GM21447 (cell line): ENCODE data around the gene ING4.

Experiments used
- ATAC-seq: cut with Tn5 transposase; IDR thresholded peaks from one replicate; pipeline ENCODE4 v1.9.1; 2021; ENCODE audit not compliant: unreplicated experiment

ING4 gene

DNA sequence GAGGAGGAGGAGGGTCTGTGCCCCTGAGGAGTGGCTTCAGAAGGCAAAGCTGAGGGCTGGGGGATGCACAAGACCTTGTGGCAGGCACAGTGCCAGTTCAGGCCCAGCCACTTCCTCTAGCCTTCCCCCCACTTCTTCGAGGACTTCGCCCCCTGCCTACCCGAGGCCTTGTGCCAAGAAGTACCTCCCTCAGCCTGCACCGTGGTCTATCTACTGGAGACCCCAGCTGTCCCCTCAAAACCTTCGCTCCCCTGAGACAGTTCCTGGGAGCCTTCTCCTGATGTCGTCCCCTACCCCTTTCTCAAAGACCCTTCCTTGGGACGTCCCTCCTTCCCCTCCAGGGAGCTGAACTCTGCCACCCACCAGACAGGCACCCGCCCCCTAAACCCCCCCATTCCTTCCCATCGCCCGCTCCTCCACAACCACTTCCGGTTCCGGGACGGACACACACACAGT, 25.7 kb upstream of the ING4 start:
- peak; percentile 11 for ATAC-seq

DNA sequence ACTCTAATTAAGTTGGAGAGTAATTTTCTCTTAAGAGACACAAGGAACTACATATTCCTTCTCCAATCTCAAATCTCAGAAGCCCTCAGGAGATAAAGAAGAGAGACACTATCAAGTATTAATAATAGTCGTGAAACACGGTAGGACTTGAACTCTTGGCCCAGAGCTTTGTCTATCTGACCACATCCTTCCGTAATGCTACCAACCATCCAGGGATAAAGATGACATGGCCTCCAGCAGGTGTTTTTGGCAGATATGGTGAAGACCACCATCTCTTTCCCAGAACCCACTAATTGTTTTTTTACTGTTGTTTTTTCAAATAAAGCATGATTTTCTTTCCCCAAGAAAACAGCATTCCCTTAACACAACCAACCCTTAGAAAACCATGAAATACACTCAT, 22.9 kb upstream of the ING4 start:
- ATAC-seq, result no peak

DNA sequence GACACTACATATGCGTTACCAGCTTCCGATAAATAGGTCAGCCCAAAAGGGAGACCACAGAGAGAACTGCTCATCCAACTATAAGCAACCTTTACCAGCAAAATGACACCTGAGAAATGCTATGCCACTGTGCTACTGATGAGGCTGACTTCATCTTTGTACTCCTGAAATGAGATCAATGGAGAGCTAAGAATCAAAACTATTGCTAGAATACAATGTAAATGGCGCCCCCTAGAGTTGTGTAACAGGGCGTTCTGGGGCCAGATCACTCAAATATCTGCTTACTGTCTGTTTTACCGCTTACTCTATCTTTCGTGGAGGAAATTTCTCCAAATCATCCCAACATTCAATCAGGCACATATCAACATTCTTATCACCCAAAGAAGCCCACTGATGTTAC, 21.7 kb upstream of the ING4 start:
- no peak for ATAC-seq

DNA sequence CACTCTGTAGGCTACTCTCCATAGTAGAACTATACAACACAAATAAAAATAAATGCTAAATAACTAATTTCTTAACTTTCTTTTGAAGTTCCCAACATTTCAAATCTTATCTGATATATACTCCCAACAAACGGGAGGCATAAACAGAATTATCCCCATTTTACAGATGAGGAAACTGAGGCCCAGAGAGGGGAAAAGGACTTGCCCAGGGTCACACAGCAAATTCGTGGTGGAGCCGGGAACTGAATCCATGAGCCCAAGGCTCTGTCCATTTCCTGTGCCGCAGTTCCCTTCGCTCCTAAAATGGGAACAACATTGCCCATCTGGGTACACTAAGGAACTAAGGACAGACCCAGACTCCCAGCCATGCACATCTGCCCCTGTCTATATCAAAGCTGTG, 14.0 kb upstream of the ING4 start:
- no peak for ATAC-seq

DNA sequence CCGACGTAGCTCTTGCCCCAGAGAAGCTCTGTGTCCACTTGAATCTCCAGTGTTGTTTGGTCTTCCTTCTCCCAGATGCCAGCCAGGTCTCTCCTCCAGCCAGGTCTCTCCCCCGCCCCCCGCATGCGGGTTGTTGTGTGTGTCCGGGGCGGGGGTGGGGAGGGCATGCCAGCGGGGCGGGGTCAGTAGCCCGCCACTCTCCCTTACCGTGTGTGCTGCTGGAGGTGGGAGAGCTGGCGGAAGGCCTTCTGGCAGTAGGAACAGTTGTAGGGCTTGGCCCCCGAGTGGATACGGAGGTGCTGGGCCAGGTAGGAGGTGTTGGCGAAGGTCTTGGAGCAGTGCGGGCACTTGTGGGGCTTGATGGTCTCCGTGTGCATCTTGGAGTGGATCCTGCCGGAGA, 9.2 kb upstream of the ING4 start:
- no peak for ATAC-seq

DNA sequence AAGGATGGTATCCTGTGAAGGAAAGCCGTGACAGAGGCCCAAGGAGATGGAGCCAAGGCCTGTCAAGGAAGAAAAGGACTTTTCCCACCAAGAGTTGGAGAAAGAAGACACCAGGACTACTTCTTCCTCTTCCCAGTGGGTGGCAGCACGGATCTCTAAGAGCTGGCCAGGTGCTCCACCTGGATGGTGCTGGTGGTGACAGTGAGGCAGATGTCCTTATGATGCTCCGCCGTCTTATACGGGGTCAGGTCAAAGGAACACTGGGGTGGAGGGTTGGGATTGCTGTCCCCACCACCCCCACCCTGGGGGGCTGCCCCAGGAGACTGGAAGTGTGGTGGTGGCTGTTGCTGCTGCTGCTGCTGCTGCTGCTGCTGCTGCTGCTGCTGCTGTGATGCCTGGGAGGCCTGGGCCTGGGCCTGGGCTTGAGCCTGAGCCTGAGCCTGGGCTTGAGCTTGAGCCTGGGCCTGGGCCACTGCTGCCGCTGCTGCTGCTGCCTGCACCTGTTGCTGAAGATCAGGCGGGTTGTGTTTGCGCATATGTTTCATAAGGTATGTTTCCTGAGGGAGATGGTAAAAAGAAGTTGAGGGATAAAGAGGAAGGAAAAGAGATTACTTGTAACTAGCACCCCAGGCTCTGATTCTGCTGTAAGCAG, 4.8 kb upstream of the ING4 start:
- ATAC-seq, result no peak

DNA sequence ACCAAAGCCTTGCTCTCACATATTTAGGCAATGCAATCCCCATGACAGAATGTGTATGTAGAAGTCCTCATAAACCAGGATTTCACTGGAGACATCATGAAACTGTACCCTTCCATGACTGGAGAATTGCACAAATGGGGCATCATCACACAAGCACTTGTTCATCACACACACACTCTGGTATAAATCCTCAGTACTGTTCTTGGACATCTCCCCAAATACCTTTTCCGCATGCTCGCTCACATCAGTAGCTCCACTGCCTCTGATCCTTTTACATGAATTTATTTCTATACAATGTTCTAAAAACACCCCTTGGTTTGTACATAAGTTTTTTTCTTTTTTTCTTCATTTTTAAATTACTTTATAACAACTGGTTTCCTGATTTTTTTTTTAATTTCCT, 3.3 kb upstream of the ING4 start:
- no peak for ATAC-seq

DNA sequence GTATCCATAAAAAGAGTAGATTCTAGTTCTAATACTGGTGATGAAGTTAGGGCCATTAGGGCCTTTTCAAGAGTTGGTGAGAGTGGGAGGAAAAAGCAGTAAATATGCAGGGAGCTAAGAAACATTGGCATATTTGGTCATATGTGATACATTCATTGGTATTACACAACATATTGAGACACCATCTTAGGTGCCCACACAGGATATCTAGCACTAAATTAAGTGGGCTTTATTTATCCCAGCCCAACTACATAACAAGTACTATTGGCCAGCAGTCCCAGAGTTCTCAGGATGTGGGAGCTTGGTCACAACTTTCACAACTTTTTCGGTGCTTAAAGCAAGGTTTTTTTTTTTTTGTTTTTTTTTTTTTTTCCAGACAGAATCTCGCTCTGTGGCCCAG, 2.0 kb upstream of the ING4 start:
- no peak for ATAC-seq

DNA sequence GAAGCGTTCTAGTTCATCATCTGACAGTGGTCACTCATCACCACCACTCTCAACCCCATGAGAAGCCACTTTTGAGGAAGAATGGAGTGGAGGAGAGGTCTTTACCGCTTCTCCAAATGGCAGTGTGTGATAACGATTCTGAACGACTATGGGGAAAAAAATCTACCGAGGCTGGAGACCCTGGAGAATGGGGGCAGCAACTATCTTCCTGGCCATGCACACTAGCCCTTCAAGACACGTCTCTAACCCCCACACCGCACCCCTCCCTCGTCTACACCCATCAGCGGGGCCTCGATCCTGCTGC, 365 bp downstream of the ING4 start:
- peak; percentile 28 for ATAC-seq

DNA sequence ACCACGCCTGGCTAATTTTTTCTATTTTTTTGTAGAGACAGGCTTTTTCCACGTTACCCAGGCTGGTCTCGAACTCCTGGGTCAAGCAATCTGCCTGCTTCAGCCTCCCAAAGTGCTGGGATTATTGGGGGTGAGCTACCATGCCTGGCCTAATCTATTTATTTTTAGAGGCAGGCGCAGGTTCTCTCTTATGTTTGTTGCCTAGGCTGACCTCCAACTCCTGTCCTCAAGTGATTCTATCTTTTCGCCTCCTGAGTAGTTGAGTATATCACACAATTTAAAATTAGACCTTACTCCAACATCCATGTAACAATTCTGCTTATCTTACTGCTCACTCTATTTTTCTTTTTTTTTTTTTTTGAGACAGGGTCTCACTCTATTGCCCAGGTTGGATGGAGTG, 8.9 kb downstream of the ING4 start:
- ATAC-seq, result no peak

DNA sequence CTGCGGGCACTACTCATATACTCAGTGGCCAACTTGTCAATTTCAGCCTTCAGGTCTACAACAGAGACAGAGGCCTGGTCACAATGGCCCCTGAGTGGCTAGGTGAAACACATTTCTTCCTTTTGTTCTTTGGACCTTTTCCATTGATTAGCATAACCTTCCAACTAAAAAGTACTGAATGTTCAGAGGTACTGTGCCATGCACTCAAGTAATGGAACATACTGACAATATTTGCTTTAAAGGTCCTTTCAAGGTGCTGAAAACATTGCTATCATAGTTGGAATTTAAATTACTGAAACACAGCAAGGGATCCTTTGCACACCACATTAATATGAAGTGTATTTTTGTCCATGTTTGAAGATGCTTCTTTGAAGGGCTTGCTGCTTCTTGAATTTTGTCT, 9.6 kb downstream of the ING4 start:
- ATAC-seq, result no peak

DNA sequence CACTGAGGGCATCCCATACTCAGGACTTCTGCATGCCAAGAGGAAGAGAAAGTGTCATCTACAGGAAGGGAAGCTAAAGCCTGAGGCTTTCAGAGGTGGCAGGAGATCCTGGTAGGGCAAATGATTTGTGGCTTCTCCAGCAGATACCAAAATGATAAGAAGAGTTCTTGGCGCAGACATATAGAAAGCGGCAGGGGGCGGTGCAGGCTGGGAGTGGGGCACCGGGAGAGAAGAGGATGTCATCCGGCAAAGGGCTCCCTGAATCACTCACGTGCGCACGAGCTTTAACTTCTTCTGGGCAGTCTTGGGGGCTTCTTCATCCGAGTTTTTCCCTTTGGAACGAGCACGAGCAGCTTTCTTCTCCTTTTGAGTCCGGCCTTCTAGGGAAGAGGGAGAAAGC, 10.5 kb downstream of the ING4 start:
- ATAC-seq, result no peak

DNA sequence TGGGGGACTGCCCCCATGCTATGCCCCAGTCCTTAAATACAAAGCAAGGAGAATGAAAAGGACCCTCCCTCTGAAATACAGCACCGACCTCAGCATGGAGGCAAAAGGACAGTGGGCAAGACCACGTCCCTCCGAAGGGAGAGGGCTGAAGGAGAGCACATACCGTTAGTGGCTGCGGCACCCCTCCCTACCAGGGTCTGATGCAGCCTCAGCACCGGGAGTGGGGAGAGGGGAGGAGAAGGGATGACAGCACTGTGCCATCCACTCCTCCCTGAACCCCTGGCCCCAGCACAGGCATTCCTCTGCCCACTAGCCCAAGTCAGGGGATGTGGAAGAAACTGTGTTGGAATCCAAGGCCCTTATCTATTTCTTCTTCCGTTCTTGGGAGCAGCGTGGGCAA, 12.1 kb downstream of the ING4 start:
- no peak for ATAC-seq

DNA sequence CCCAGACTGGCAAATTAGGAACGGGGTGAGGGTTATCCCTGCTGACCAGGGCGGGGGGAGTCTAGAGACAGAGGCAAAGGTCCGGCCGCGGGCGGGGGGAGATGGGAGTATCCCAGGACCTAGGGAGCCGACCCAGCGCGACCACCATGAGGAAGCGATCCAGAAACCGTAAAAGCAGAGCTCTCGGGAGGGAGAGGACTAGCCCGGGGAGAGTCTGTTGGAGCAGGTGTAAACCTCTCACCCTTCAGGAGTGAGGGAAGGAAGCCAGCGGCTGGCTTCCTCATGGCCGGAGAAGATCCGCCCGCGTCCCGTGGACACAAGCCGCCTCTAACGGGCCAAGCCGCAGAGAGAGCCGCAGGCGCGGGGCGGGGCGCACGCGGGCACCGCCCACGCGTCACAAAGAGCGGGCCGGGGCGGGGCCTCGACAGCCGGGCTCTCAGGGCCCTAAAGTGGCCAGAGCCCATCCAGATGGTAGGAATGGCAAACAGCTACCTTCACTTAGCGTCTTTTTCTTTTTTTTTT, 15.8 kb downstream of the ING4 start, which contains the start of gene ACRBP:
ACRBP (minus strand) TSS at position 350 of the 522 bp plus-strand sequence; CDS start at position 284, 66 bp downstream.
- no peak for ATAC-seq

DNA sequence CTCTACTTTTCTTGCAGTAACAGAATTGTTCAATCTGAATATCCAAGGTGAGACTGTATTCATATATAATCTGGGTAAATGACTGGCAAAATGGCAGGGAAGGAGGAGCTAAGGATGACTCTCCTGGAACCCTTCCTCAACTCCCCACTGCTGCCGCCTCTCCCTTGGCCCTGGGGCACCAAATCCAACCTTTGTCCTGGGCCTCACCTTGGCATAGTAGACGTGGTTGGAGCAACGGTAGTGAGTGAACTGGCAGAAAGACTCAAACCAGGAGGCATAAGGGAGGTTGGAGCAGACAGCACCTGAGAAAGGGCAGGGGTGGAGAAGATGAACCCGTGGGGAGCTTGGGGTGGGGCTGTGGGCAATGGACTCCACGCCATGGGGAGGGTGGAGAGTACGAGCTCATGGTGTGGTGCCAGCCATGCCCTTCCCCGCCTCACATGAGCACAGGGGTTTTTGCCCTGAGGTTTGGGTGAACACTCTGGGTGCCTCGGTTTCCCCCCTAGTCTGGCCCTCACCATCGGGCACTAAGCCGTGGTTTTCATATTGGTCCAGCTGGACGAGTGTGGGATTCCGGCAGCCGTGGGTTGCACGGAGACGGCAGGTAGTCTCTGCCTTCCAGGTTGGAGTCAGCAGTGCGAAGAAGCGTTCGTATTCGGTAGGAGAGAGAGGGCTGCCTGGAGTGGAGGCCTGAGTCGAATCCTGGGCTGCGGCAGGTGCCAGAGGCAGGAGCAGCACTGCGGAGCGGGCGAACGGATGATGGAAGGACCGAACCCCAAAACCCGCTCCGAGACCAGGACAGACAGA, 16.4 kb downstream of the ING4 start:
- no peak for ATAC-seq

DNA sequence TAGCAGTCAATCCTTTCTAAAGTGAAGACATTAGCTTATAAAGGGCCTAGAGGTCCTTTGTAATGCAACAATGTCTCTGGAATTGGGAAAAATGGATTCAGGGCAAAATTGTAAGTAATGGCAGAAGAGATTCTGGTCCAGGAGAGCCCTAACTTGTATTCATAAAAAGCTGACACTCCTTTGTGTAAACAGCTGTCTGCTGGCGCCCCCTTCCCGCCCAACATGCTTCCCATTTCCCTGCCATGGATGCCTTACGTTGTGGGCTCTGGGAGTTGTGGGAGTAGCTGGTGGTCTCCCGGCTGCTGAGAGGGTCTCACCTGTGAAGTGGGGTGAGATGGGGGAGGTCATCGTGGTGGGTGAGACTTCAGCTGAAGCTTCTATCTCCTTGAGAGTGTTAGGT, 18.0 kb downstream of the ING4 start:
- no peak for ATAC-seq

DNA sequence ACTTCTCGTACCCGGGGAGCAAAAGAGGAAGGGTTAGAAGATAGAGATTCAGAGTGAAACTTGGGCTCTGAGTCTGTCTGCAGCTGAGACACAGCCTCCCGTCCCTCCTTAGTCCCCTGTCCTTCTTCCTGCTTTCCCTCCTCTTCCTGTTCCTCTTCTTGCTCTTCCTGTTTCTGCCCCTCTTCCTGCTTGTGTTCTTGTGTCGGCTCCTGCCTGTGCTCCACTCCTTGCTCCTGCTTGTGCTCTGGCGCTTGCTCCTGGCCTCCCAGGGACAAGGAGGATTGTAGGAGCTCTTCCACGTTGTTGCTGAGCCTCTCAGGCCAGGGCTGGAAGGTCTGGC, 18.7 kb downstream of the ING4 start:
- ATAC-seq, result no peak

DNA sequence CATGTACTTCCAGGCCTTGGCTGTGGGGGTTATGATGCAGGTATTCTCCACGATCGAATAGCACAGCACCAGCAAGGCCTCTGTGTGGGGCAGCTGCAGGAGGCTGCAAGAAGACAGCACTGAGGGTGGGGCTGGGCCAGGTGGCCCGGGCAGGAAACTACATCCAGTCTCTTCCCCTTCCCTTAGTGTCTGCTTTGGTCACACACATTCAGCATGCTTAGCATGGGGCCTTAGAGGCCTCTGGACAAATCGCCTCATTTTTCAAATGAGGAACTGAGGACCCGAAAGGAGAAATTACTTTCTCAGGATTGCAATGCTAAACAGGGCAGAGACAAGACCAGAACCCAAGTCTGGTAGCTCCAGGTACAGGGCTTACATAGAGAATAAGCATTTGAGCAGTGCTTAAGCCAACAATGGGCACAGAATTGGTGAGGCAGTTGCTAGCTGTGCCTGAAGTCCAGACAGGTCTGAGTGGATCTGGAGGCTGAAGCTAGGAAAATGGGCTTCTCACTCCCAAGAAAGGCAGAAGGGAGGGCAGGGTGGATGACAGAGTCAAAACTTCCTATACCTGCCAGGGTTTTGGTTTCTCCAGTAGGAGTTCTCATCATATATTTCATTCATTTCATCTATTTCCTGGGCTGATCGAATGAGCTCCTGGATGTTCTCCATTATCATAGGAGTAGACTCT, 19.2 kb downstream of the ING4 start:
- no peak for ATAC-seq

DNA sequence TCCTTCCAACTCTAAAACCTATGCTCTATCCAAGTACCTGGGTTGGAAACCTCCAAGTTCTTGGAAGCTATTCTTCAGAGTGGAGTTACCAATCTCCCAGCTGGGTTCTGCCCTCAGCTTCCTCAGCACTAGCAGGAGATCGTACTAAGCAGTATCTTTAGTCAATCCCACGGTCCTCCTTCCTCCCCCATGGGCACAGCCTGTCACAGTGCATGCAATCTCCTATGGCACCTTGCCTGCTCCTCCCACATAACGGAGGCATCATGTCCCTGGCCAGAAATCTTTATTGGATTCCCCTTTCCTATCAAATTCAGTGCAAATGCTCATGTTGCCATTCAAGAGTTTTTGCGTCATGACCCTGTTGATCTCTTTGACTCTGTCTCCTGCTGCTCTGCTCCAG, 21.8 kb downstream of the ING4 start:
- no peak for ATAC-seq

DNA sequence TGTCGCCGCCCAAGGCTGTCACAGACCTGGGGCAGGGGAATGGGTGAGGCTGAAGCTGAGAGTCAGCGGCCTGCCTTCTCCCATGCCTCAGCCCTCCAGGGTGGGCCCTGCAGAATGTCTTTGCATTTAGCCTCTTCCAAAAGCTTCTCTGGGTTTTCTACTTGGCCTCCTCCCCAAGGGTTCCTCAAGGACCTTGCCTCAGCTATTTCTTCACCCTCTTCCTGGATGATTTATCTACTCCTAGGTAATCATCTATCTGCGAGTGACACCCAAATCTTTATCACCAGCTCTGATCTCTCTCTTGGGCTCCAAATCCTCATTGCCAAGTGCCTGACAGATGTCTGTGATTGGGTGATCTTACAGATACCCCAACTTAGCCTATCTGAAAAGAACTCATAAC, 22.4 kb downstream of the ING4 start:
- ATAC-seq, result no peak

DNA sequence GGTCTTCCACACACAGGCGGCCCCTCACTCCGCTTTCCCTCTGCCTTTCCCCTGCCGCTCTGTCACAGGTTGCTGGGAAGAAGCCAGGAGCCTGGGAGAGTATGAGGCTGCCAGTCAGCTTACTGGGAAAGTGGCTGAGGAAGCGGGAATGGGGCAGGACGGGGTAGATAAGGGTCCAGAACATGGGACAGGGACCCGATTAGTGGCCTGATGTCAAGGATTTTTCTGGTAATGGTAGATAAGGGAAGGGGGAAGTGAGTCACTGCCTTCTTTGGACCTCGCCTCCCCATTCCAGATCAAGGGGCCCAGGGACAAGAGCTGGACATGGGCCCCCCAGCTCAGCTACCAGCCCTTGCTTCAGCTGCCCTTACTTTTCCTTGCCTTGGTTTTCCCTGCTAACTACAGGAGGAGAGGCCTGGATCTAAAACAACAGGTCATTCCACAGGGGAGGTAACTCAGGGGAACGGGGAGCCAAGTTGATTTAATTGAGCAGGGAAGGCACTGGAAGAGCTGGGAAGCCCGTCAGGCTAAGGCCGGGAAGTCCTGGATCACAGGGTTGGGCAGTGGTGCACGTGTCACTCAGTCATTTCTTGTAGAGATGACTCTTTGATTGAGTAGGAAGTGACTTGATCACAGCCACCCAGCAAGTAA, 23.6 kb downstream of the ING4 start:
- no peak for ATAC-seq

DNA sequence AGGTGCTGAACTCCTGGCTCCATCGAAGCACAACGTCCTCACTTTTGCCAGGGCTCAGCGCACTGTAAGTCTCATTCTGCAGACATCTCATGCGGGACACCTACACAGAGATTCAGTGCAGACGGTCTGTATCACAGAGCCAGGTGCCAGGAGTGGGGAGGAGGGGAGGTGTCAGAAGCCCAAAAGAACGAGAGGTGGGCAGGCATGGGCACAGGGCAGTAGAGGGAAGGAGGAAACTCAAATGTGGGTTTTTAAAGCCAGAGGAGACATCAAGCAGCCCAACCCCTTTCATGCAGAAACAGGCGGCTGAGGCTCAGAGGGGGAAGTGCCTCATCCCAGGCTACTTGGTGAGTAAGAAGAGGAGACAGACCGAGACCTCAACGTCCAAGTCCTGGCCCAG, 24.6 kb downstream of the ING4 start:
- no peak for ATAC-seq
